Stimulated activated naive CD8-positive, alpha-beta T cell treated with anti-CD3 and anti-CD28 coated beads, Interleukin-15, Interleukin-2, amounts not matched to agents 100 U/mL and 50 U/mL, for 24 hours (primary cell): Measurements from ENCODE around the gene FAM149A.

Experiments
- ATAC-seq: fragments of 150-1000 bp; cut with Tn5 transposase; one replicate; pipeline ENCODE4 v1.10.0; 2021
- DNase-seq: peaks from one replicate; pipeline ENCODE4 v3.0.0; 2021

The FAM149A gene

GRCh38 chr4:186104114-186104889 lies at the start of gene FAM149A:
FAM149A (plus strand) TSS chr4:186104704.
- ATAC-seq: peak; percentile 83
- DNase-seq: peak; percentile 57

GRCh38 chr4:186058253-186058979 lies 46.1 kb upstream of the FAM149A start:
- DNase-seq: no peak
- ATAC-seq: peak; percentile 57

GRCh38 chr4:186058980-186059316 lies 45.6 kb upstream of the FAM149A start:
- DNase-seq (no peak), ATAC-seq (no peak)

GRCh38 chr4:186061921-186062320 lies 42.6 kb upstream of the FAM149A start:
- no peak for ATAC-seq
- no peak for DNase-seq

GRCh38 chr4:186067757-186068385 lies 36.6 kb upstream of the FAM149A start:
- DNase-seq (peak; percentile 25), ATAC-seq (peak; percentile 88)

- no peak for DNase-seq
- peak; percentile 28 for ATAC-seq
Measured at GRCh38 chr4:186068581-186069348, 35.7 kb upstream of the FAM149A start, which contains the start of gene TLR3. TLR3 (plus strand) TSS chr4:186069156; CDS start chr4:186076620, 7,464 bp downstream.

- DNase-seq (no peak), ATAC-seq (no peak)
Measured at GRCh38 chr4:186069729-186070128, 34.8 kb upstream of the FAM149A start.

- ATAC-seq (no peak), DNase-seq (no peak)
Measured at GRCh38 chr4:186072516-186072915, 32.0 kb upstream of the FAM149A start.

GRCh38 chr4:186074189-186074588 lies 30.3 kb upstream of the FAM149A start:
- no peak for DNase-seq

GRCh38 chr4:186078981-186079638 lies 25.4 kb upstream of the FAM149A start:
- no peak for ATAC-seq
- DNase-seq: no peak

More at GRCh38 chr4:186074189-186074588, 30.3 kb upstream of the FAM149A start:
- no peak for ATAC-seq

- DNase-seq (no peak), ATAC-seq (no peak)
Measured at GRCh38 chr4:186079694-186080093, 24.8 kb upstream of the FAM149A start.

GRCh38 chr4:186081202-186081807 lies 23.2 kb upstream of the FAM149A start:
- no peak for DNase-seq
- no peak for ATAC-seq

GRCh38 chr4:186082221-186082620 lies 22.3 kb upstream of the FAM149A start:
- DNase-seq (no peak), ATAC-seq (no peak)

GRCh38 chr4:186088523-186088922 lies 16.0 kb upstream of the FAM149A start:
- DNase-seq: no peak
- no peak for ATAC-seq

GRCh38 chr4:186092296-186092695 lies 12.2 kb upstream of the FAM149A start:
- DNase-seq (no peak), ATAC-seq (no peak)

- ATAC-seq (no peak), DNase-seq (no peak)
Measured at GRCh38 chr4:186095406-186095805, 9.1 kb upstream of the FAM149A start.

- DNase-seq (no peak), ATAC-seq (no peak)
Measured at GRCh38 chr4:186096681-186097165, 7.8 kb upstream of the FAM149A start.

- ATAC-seq (no peak), DNase-seq (no peak)
Measured at GRCh38 chr4:186097386-186097785, 7.1 kb upstream of the FAM149A start.

GRCh38 chr4:186102931-186103330 lies 1.6 kb upstream of the FAM149A start:
- ATAC-seq (no peak), DNase-seq (no peak)

- peak; percentile 29 for ATAC-seq
Measured at GRCh38 chr4:186104890-186105646, 564 bp downstream of the FAM149A start.

More at GRCh38 chr4:186104890-186105646, 564 bp downstream of the FAM149A start:
- DNase-seq: peak; percentile 7
